ENCODE data around the gene C12orf57.

C12orf57 gene

GRCh38 chr12:6937481-6938352 is 6.1 kb upstream of the C12orf57 start:
- in situ Hi-C loops (cut with MboI; ENCODE audit: low sequenced_read_pairs, unreplicated experiment) = loop anchor here (25.0 kb wide), 1 partner anchor 175 kb away; the partner anchor contains the start of gene C1RL
- peak; percentile 90 for DNase-seq (ENCODE audit: low spot score)
- TF ChIP-seq CTCF (IDR thresholded peaks at IDR 0.05; ENCODE audit: borderline replicate concordance, control extremely low read depth, extremely low read depth, insufficient read depth, missing control alignments) = peak; percentile 99

- DNase-seq (ENCODE audit: low spot score) = no peak
- TF ChIP-seq CTCF (IDR thresholded peaks at IDR 0.05; ENCODE audit: borderline replicate concordance, control extremely low read depth, extremely low read depth, insufficient read depth, missing control alignments) = no peak
- in situ Hi-C loops (cut with MboI; ENCODE audit: low sequenced_read_pairs, unreplicated experiment) = loop anchor here (25.0 kb wide), 1 partner anchor 174 kb away; the partner anchor contains the start of gene C1RL
Observed at GRCh38 chr12:6938353-6939190, 5.2 kb upstream of the C12orf57 start.

GRCh38 chr12:6939191-6939540 is 4.7 kb upstream of the C12orf57 start:
- in situ Hi-C loops (cut with MboI; ENCODE audit: low sequenced_read_pairs, unreplicated experiment) = loop anchor here (25.0 kb wide), 1 partner anchor 173 kb away; the partner anchor contains the start of gene C1RL
- TF ChIP-seq CTCF (IDR thresholded peaks at IDR 0.05; ENCODE audit: borderline replicate concordance, control extremely low read depth, extremely low read depth, insufficient read depth, missing control alignments) = no peak
- no peak for DNase-seq (ENCODE audit: low spot score)

GRCh38 chr12:6941267-6941666 is 2.6 kb upstream of the C12orf57 start:
- in situ Hi-C loops (cut with MboI; ENCODE audit: low sequenced_read_pairs, unreplicated experiment) = loop anchor here (25.0 kb wide), 1 partner anchor 171 kb away; the partner anchor contains the start of gene C1RL

GRCh38 chr12:6941782-6942181 is 2.0 kb upstream of the C12orf57 start:
- no peak for TF ChIP-seq CTCF (IDR thresholded peaks at IDR 0.05; ENCODE audit: borderline replicate concordance, control extremely low read depth, extremely low read depth, insufficient read depth, missing control alignments)
- DNase-seq (ENCODE audit: low spot score) = no peak
- in situ Hi-C loops (cut with MboI; ENCODE audit: low sequenced_read_pairs, unreplicated experiment) = loop anchor here (25.0 kb wide), 1 partner anchor 171 kb away; the partner anchor contains the start of gene C1RL

More at GRCh38 chr12:6941267-6941666, 2.6 kb upstream of the C12orf57 start:
- DNase-seq (ENCODE audit: low spot score) = no peak
- no peak for TF ChIP-seq CTCF (IDR thresholded peaks at IDR 0.05; ENCODE audit: borderline replicate concordance, control extremely low read depth, extremely low read depth, insufficient read depth, missing control alignments)

- no peak for TF ChIP-seq CTCF (IDR thresholded peaks at IDR 0.05; ENCODE audit: borderline replicate concordance, control extremely low read depth, extremely low read depth, insufficient read depth, missing control alignments)
- in situ Hi-C loops (cut with MboI; ENCODE audit: low sequenced_read_pairs, unreplicated experiment) = loop anchor here (25.0 kb wide), 1 partner anchor 170 kb away; the partner anchor contains the start of gene C1RL
- DNase-seq (ENCODE audit: low spot score) = no peak
Observed at GRCh38 chr12:6942331-6942665, 1.5 kb upstream of the C12orf57 start.
